ENCODE measurements around the gene NMB. TPM values are rescaled to one million over a fixed set of nuclear protein-coding genes. Genes with fewer than 3 reads are reported as not detected.

Gene NMB
- total and polyA plus RNA-seq, 2 of the 13 experiments (the other 11 are each of a cell fraction or from before 2014, with no cell fraction given) = 10.4 to 25.4 TPM

- no peak for TF ChIP-seq ZNF609 (CRISPR knock-in tag; IDR thresholded peaks at IDR 0.05; ENCODE audit: borderline replicate concordance)
- TF ChIP-seq DBP (CRISPR knock-in tag; IDR thresholded peaks at IDR 0.05; ENCODE audit: not compliant biosample characterization) = no peak
- TF ChIP-seq HMGXB3 (CRISPR knock-in tag; IDR thresholded peaks at IDR 0.05; ENCODE audit: borderline replicate concordance) = peak; percentile 74; the same call in 1 of the 2 replicates
- TF ChIP-seq ZNF451 (CRISPR knock-in tag; IDR thresholded peaks at IDR 0.05) = peak; percentile 70; the same call in 1 of the 2 replicates
- peak; percentile 89 for TF ChIP-seq ZNF256 (CRISPR knock-in tag; conservative IDR thresholded peaks at IDR 0.05)
- TF ChIP-seq MEIS1 (CRISPR knock-in tag; IDR thresholded peaks at IDR 0.05; ENCODE audit: borderline replicate concordance) = peak; percentile 54; the same call in 1 of the 2 replicates
- TF ChIP-seq FOXP4 (CRISPR knock-in tag; IDR thresholded peaks at IDR 0.05) = peak; percentile 29; the same call in 1 of the 2 replicates
- TF ChIP-seq IRX3 (CRISPR knock-in tag; IDR thresholded peaks at IDR 0.05; ENCODE audit: borderline replicate concordance, low read depth) = 0 out of 2 replicates have a peak, but pooled peaks have one; percentile 9
- TF ChIP-seq ZFP37 (CRISPR knock-in tag; IDR thresholded peaks at IDR 0.05; ENCODE audit: borderline replicate concordance) = 0 out of 2 replicates have a peak, but pooled peaks have one; percentile 42
- peak; percentile 51; the same call in 1 of the 2 replicates for TF ChIP-seq FOXK1 (CRISPR knock-in tag; IDR thresholded peaks at IDR 0.05; ENCODE audit: borderline replicate concordance, low read depth)
- TF ChIP-seq HIVEP1 (CRISPR knock-in tag; IDR thresholded peaks at IDR 0.05) = peak; percentile 72
- TF ChIP-seq ZNF547 (CRISPR knock-in tag; IDR thresholded peaks at IDR 0.05) = peak; percentile 39; the same call in 1 of the 2 replicates
- TF ChIP-seq HNRNPLL (IDR thresholded peaks at IDR 0.05; ENCODE audit: low read depth, low read length, poor library complexity, severe bottlenecking) = peak; percentile 90
- no peak for TF ChIP-seq NFE2L2 (IDR thresholded peaks at IDR 0.05; ENCODE audit: low read length)
- TF ChIP-seq ISX (CRISPR knock-in tag; conservative IDR thresholded peaks at IDR 0.05) = no peak
Observed at GRCh38 chr15:84653910-84654688, 3.9 kb downstream of the NMB start, which contains the start of gene WDR73 (continued).
